H1 (cell line): ENCODE measurements around the gene TCAIM. TPM values are rescaled to one million over a fixed set of nuclear protein-coding genes. Genes with fewer than 3 reads are reported as not detected.

ENCODE experiments used
- CTCF ChIA-PET: fragments of 300-600 bp; sonication (Branson Sonifier 250); formaldehyde crosslinking; loops from one replicate; lab custom pipeline; 2021; ENCODE audit not compliant: partially characterized antibody; lab: Charles Lee
- POLR2A ChIA-PET: fragments of 300-600 bp; sonication (Branson Sonifier 250); formaldehyde crosslinking; loops from one replicate; lab custom pipeline; 2021; ENCODE audit warnings: inconsistent platforms; ENCODE audit not compliant: partially characterized antibody; lab: Charles Lee
- DNase-seq, 2 experiments: peaks; one replicate each; pipeline versions ENCODE4 v3.0.0 to v3.0.0-alpha.2; 2010 to 2022; ENCODE audit warnings: low spot score in 2 of 2, low read depth in 1 of 2, mixed read lengths in 1 of 2
- FAIRE-seq: peaks from 2 replicates; lab custom pipeline; 2011; peaks lifted over from hg19 to GRCh38; lab: Jason Lieb, UNC
- H2AFZ ChIP-seq: 2 replicates; pipeline ENCODE4 v1.8.1; 2012; ENCODE audit warnings: low read length, inconsistent platforms
- H2AK5ac ChIP-seq: 2 replicates; pipeline ENCODE4 v1.6.1; 2013; ENCODE audit warnings: low read depth, low read length
- H2BK120ac ChIP-seq: replicated peaks from 2 replicates; pipeline ENCODE3; 2013; ENCODE audit warnings: low read depth, low read length, inconsistent platforms
- H2BK12ac ChIP-seq: 2 replicates; pipeline ENCODE4 v1.6.1; 2013; ENCODE audit warnings: low read depth, low read length
- H2BK15ac ChIP-seq: 2 replicates; pipeline ENCODE4 v1.6.1; 2013; ENCODE audit warnings: low read length
- H2BK20ac ChIP-seq: 2 replicates; pipeline ENCODE4 v1.6.1; 2013; ENCODE audit warnings: low read length
- H2BK5ac ChIP-seq: 2 replicates; pipeline ENCODE4 v1.6.1; 2013; ENCODE audit warnings: low read depth, low read length
- H3K14ac ChIP-seq: 2 replicates; pipeline ENCODE4 v1.6.1; 2013; ENCODE audit warnings: inconsistent platforms; ENCODE audit not compliant: insufficient read length
- H3K18ac ChIP-seq: 2 replicates; pipeline ENCODE4 v1.6.1; 2013; ENCODE audit warnings: low read length; ENCODE audit errors: extremely low read depth
- H3K23ac ChIP-seq: 2 replicates; pipeline ENCODE4 v1.6.1; 2013; ENCODE audit warnings: inconsistent platforms; ENCODE audit not compliant: insufficient read length
- H3K23me2 ChIP-seq: 2 replicates; pipeline ENCODE4 v1.6.1; 2013; ENCODE audit warnings: low read depth, low read length
- H3K27ac ChIP-seq: 2 replicates; pipeline ENCODE4 v1.6.1; 2011; ENCODE audit warnings: low read depth, low read length, inconsistent platforms
- H3K27me3 ChIP-seq, 4 experiments: replicated peaks in 1 of 4; 1 replicate in 1 of 4; 2 replicates in 3 of 4; pipeline versions ENCODE4 v1.6.1 to v1.8.1; 2011 to 2013; ENCODE audit warnings: low read length in 3 of 4, mild to moderate bottlenecking in 3 of 4, inconsistent platforms in 2 of 4, mixed read lengths in 2 of 4, moderate library complexity in 1 of 4; ENCODE audit not compliant: control insufficient read depth in 3 of 4, insufficient read depth in 3 of 4; ENCODE audit errors: extremely low read depth in 1 of 4
- H3K36me3 ChIP-seq, 4 experiments: 2 replicates each; pipeline versions ENCODE4 v1.6.1 to v1.8.1; 2011 to 2013; ENCODE audit warnings: mild to moderate bottlenecking in 4 of 4, low read length in 3 of 4, moderate library complexity in 2 of 4, control low read depth in 1 of 4, inconsistent platforms in 1 of 4; ENCODE audit not compliant: insufficient read depth in 4 of 4, control insufficient read depth in 2 of 4
- H3K4ac ChIP-seq: replicated peaks from 2 replicates; pipeline ENCODE3; 2013; ENCODE audit warnings: low read length, low read depth, mixed read lengths, inconsistent platforms; ENCODE audit not compliant: insufficient read length
- H3K4me1 ChIP-seq, 4 experiments: replicated peaks in 1 of 4; 1 replicate in 1 of 4; 2 replicates in 3 of 4; pipeline versions ENCODE4 v1.6.1 to v1.8.1; 2011 to 2013; ENCODE audit warnings: low read length in 3 of 4, inconsistent platforms in 2 of 4, mixed read lengths in 1 of 4; ENCODE audit not compliant: insufficient read depth in 4 of 4, control insufficient read depth in 3 of 4
- H3K4me2 ChIP-seq, 2 experiments: 2 replicates each; pipeline versions ENCODE4 v1.6.1 to v1.8.1; 2011 to 2013; ENCODE audit warnings: low read depth in 2 of 2, low read length in 2 of 2, control low read depth in 1 of 2, inconsistent platforms in 1 of 2, mild to moderate bottlenecking in 1 of 2; ENCODE audit not compliant: insufficient read depth in 1 of 2
- H3K4me3 ChIP-seq, 4 experiments: fragments of 200-600, 300-600 bp in 1 of 4; sonication (generic), shearing (Covaris generic), sonication (Bioruptor Twin) in 1 of 4; 2 replicates each; pipeline versions ENCODE4 v1.5.1 to v1.8.1; 2011 to 2016; ENCODE audit warnings: low read length in 4 of 4, low read depth in 3 of 4, control low read depth in 2 of 4, inconsistent platforms in 2 of 4, mild to moderate bottlenecking in 2 of 4, mixed read lengths in 1 of 4, moderate library complexity in 1 of 4; ENCODE audit not compliant: insufficient read depth in 2 of 4; ENCODE audit errors: extremely low read depth in 1 of 4
- H3K56ac ChIP-seq: replicated peaks from 2 replicates; pipeline ENCODE3; 2013; ENCODE audit warnings: low read depth, mild to moderate bottlenecking, mixed read lengths, low read length, inconsistent platforms; ENCODE audit not compliant: insufficient read length
- H3K79me1 ChIP-seq: 2 replicates; pipeline ENCODE4 v1.6.1; 2013; ENCODE audit warnings: low read depth, low read length, control low read depth
- H3K79me2 ChIP-seq, 2 experiments: 2 replicates each; pipeline versions ENCODE4 v1.6.1 to v1.8.1; 2012 to 2013; ENCODE audit warnings: low read length in 2 of 2, mild to moderate bottlenecking in 2 of 2, inconsistent platforms in 1 of 2; ENCODE audit not compliant: insufficient read depth in 2 of 2, control insufficient read depth in 1 of 2
- H3K9ac ChIP-seq, 4 experiments: replicated peaks in 1 of 4; 1 replicate in 1 of 4; 2 replicates in 3 of 4; pipeline versions ENCODE4 v1.6.1 to v1.8.1; 2011 to 2013; ENCODE audit warnings: low read depth in 3 of 4, low read length in 3 of 4, control low read depth in 2 of 4, mild to moderate bottlenecking in 2 of 4, moderate library complexity in 2 of 4, inconsistent platforms in 1 of 4; ENCODE audit errors: extremely low read depth in 1 of 4
- H3K9me3 ChIP-seq, 2 experiments: 2 replicates each; pipeline versions ENCODE4 v1.6.1 to v1.8.1; 2012 to 2013; ENCODE audit warnings: mild to moderate bottlenecking in 2 of 2, moderate library complexity in 2 of 2, control low read depth in 1 of 2, inconsistent platforms in 1 of 2, low read depth in 1 of 2, low read length in 1 of 2, mixed read lengths in 1 of 2; ENCODE audit not compliant: insufficient read depth in 2 of 2
- H4K20me1 ChIP-seq, 2 experiments: replicated peaks in 1 of 2; 2 replicates each; pipeline versions ENCODE3 to v1.8.1; 2011 to 2013; ENCODE audit warnings: inconsistent platforms in 2 of 2, low read length in 2 of 2, mild to moderate bottlenecking in 1 of 2; ENCODE audit not compliant: insufficient read depth in 2 of 2, control insufficient read depth in 1 of 2
- H4K5ac ChIP-seq: 2 replicates; pipeline ENCODE4 v1.6.1; 2013; ENCODE audit warnings: low read length, low read depth, mixed read lengths, inconsistent platforms; ENCODE audit not compliant: insufficient read length
- H4K8ac ChIP-seq: 2 replicates; pipeline ENCODE4 v1.8.0; 2013; ENCODE audit warnings: mild to moderate bottlenecking, moderate library complexity, low read length, inconsistent platforms; ENCODE audit not compliant: insufficient read depth; ENCODE audit errors: extremely low read depth
- H4K91ac ChIP-seq: replicated peaks from 2 replicates; pipeline ENCODE3; 2013; ENCODE audit warnings: low read length, mixed read lengths, inconsistent platforms; ENCODE audit not compliant: insufficient read length
- CBX5 ChIP-seq: fragments of 300-800, 300-1000 bp; sonication (generic); IDR thresholded peaks from 2 replicates; pipeline ENCODE4 v1.7.1; 2016; ENCODE audit warnings: antibody characterized with exemption, low read length, low read depth
- EGR1 ChIP-seq: IDR thresholded peaks from 2 replicates; pipeline ENCODE4 v1.6.1; 2011; ENCODE audit warnings: low read depth, low read length, borderline replicate concordance
- EP300 ChIP-seq, 2 experiments: IDR thresholded peaks; 1 replicate in 1 of 2; 2 replicates in 1 of 2; pipeline ENCODE4 v1.6.1; 2011 to 2012; ENCODE audit warnings: low read depth in 2 of 2, low read length in 2 of 2, mild to moderate bottlenecking in 2 of 2, borderline replicate concordance in 1 of 2, inconsistent platforms in 1 of 2, moderate library complexity in 1 of 2
- GABPA ChIP-seq: IDR thresholded peaks from 2 replicates; pipeline ENCODE4 v1.6.1; 2011; ENCODE audit warnings: mild to moderate bottlenecking, low read length, moderate library complexity, borderline replicate concordance; ENCODE audit not compliant: insufficient read depth
- HDAC2 ChIP-seq, 2 experiments: fragments of 300-600 bp in 1 of 2; sonication (generic) in 1 of 2; IDR thresholded peaks; 2 replicates each; pipeline ENCODE4 v1.6.1; 2011 to 2012; ENCODE audit warnings: low read depth in 2 of 2, low read length in 2 of 2, mild to moderate bottlenecking in 2 of 2, moderate library complexity in 2 of 2, borderline replicate concordance in 1 of 2, inconsistent platforms in 1 of 2
- HDAC6 ChIP-seq: IDR thresholded peaks from one replicate; pipeline ENCODE4 v1.7.1; 2012; ENCODE audit warnings: low read depth, mild to moderate bottlenecking, inconsistent platforms, low read length, moderate library complexity
- KDM5A ChIP-seq: fragments of 200-600 bp; IDR thresholded peaks from 2 replicates; pipeline ENCODE4 v1.7.1; 2012; ENCODE audit warnings: mild to moderate bottlenecking, low read length, inconsistent platforms, mixed read lengths
- POLR2AphosphoS5 ChIP-seq: IDR thresholded peaks from 2 replicates; pipeline ENCODE4 v1.6.1; 2011; ENCODE audit warnings: low read depth, low read length
- POU5F1 ChIP-seq: IDR thresholded peaks from 2 replicates; pipeline ENCODE4 v1.6.1; 2011; ENCODE audit warnings: low read depth, mild to moderate bottlenecking, low read length, moderate library complexity
- SIN3A ChIP-seq, 2 experiments: IDR thresholded peaks in 1 of 2; conservative IDR thresholded peaks in 1 of 2; 2 replicates each; pipeline ENCODE4 v1.6.1; 2011 to 2012; ENCODE audit warnings: low read length in 2 of 2, improper control_type of control experiment in 1 of 2, low read depth in 1 of 2, mild to moderate bottlenecking in 1 of 2
- TAF1 ChIP-seq: IDR thresholded peaks from 2 replicates; pipeline ENCODE4 v1.6.1; 2011; ENCODE audit warnings: mild to moderate bottlenecking, low read depth, low read length
- WGBS, 2 experiments: shearing (Covaris generic) in 1 of 2; methylation state at CpG; one replicate each; pipeline versions ENCODE4 v1.1.6 to v1.1.7; 2013 to 2015; ENCODE audit warnings: low lambda C conversion rate in 2 of 2, mixed read lengths in 2 of 2, inconsistent platforms in 1 of 2, low coverage in 1 of 2, missing lambda C conversion rate in 1 of 2; ENCODE audit not compliant: insufficient replicate concordance in 2 of 2, insufficient coverage in 1 of 2, insufficient read length in 1 of 2; ENCODE audit errors: extremely low coverage in 1 of 2, missing lambda C conversion rate in 1 of 2; 5-methylcytosine and 5-hydroxymethylcytosine counted together
- polyA plus RNA-seq, 7 experiments: library from polyadenylated mRNA; depleted of rRNA in 3 of 7; stranded (reverse) in 5 of 7; unstranded in 2 of 7; fragments of >200 nt in 5 of 7; fragments of 200-250 nt in 2 of 7; gene quantifications; 1 replicate in 5 of 7; 2 replicates in 1 of 7; 4 replicates in 1 of 7; pipeline versions ENCODE4 v1.2.1 to v1.2.3, GENCODE V29; 2011 to 2013; ENCODE audit warnings: missing spikeins in 2 of 7, mixed read lengths in 2 of 7
- total RNA-seq: library from RNA; stranded (reverse); fragmentation: NEBNext Ultra II Directional; extraction: Animal tissue kit (Norgen Biotek cat#: 25700); gene quantifications from 2 replicates; pipeline ENCODE4 v1.2.1, GENCODE V29; 2021
- TF ChIP-seq, protein P1 (sequence below): IDR thresholded peaks from 2 replicates; pipeline ENCODE4 v1.6.1; 2012; ENCODE audit warnings: low read length, inconsistent platforms

TCAIM gene
- total and polyA plus RNA-seq, 2 of the 8 experiments (the other 6 are each of a cell fraction or from before 2014, with no cell fraction given) = 6.9 to 22.1 TPM

DNA sequence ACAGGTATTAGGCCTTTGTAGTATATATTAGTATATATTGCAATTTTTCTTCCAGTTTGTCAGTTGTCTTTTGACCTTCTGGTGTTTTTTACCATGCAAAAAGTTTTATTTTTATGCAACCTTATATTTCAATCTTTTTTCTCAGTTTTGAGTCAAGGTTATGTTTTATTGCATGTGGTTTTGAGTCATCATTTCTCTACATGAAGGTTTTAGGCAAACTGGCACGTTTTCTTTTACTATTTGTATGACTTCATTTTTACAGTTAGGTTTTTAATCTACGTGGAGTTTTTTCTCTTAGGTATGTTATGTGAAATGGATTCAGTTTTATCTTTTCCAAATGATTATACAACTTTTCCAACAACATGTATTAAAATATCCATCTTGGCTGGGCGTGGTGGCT lies 36.8 kb upstream of the TCAIM start:
- ChIA-PET POLR2A (no interaction called here), CTCF (interaction anchor here (0.6 to 1.8 kb wide), 3 partner anchors 11 to 66 kb away, joined by 4 read pairs; no protein-coding TSS in a partner anchor)
- Histone ChIP-seq H2BK12ac (no peak overlapping the region), H3K56ac (no peak overlapping the region), H4K91ac (no peak overlapping the region), H2BK120ac (no peak overlapping the region), H3K4ac (no peak overlapping the region), H4K20me1 (no peaks in the 10 kb centered on the region), H3K23ac (no peak overlapping the region), H3K23me2 (no peaks in the 10 kb centered on the region), H3K4me1 (no peaks in the 10 kb centered on the region), H2BK20ac (no peak overlapping the region), H3K36me3 (no peaks in the 10 kb centered on the region), H3K14ac (no peak overlapping the region), H2BK5ac (no peak overlapping the region), H3K18ac (no peak overlapping the region), H2BK15ac (no peak overlapping the region), H3K79me1 (no peaks in the 10 kb centered on the region), H4K8ac (no peak overlapping the region), H2AFZ (no peak overlapping the region), H2AK5ac (no peak overlapping the region), H3K9me3 (no peaks in the 10 kb centered on the region), H3K27me3 (no peaks in the 10 kb centered on the region), H3K4me3 (no peak overlapping the region), H3K9ac (no peak overlapping the region), H3K4me2 (no peak overlapping the region), H4K5ac (no peak overlapping the region), H3K27ac (no peak overlapping the region), H3K79me2 (no peaks in the 10 kb centered on the region)
- 90% methylated on average over 3 of the region's 3 CpGs; no CpG with 5 or more reads in 1 of the 2 experiments for WGBS, 2 experiments
- FAIRE-seq = no peak
- no peak for DNase-seq
- TF ChIP-seq TAF1 (no peak), HDAC2 (IDR thresholded peaks at IDR 0.05; ENCODE audit: borderline replicate concordance in 1 of 2, low read depth in 2 of 2, low read length in 2 of 2) (no peak), EGR1 (no peak), HDAC6 (no peak), EP300 (IDR thresholded peaks at IDR 0.05; ENCODE audit: borderline replicate concordance in 1 of 2, low read depth in 2 of 2, low read length in 2 of 2) (no peak), SIN3A (conservative IDR thresholded peaks at IDR 0.05 in 1 of 2, IDR thresholded peaks at IDR 0.05 in 1 of 2; ENCODE audit: low read depth in 1 of 2, low read length in 2 of 2) (no peak), CBX5 (no peak), GABPA (no peak), POU5F1 (no peak), POLR2AphosphoS5 (no peak), KDM5A (no peak)
- TF ChIP-seq, protein P1, sequence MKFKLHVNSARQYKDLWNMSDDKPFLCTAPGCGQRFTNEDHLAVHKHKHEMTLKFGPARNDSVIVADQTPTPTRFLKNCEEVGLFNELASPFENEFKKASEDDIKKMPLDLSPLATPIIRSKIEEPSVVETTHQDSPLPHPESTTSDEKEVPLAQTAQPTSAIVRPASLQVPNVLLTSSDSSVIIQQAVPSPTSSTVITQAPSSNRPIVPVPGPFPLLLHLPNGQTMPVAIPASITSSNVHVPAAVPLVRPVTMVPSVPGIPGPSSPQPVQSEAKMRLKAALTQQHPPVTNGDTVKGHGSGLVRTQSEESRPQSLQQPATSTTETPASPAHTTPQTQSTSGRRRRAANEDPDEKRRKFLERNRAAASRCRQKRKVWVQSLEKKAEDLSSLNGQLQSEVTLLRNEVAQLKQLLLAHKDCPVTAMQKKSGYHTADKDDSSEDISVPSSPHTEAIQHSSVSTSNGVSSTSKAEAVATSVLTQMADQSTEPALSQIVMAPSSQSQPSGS = no peak
